Osteoblast (primary cell): Measurements from ENCODE around the gene VSTM2L. TPM values are rescaled to one million over a fixed set of nuclear protein-coding genes. Genes with fewer than 3 reads are reported as not detected.

Experiments used
- DNase-seq: peaks from one replicate; pipeline ENCODE4 v3.0.0; 2011; ENCODE audit warnings: low spot score, mixed read lengths; ENCODE audit not compliant: insufficient read length; ENCODE audit errors: missing footprints
- H2AFZ ChIP-seq: 2 replicates; pipeline ENCODE4 v1.6.0; 2011; ENCODE audit warnings: mild to moderate bottlenecking, low read length
- H3K27ac ChIP-seq: 2 replicates; pipeline ENCODE4 v1.5.1; 2011; ENCODE audit warnings: mild to moderate bottlenecking, low read depth, low read length, moderate library complexity
- H3K27me3 ChIP-seq: 2 replicates; pipeline ENCODE4 v1.6.0; 2012; ENCODE audit warnings: mild to moderate bottlenecking, control low read depth, inconsistent platforms, low read length, moderate library complexity; ENCODE audit not compliant: insufficient read depth
- H3K36me3 ChIP-seq: 2 replicates; pipeline ENCODE4 v1.5.1; 2011; ENCODE audit warnings: mild to moderate bottlenecking, low read length, control low read depth, moderate library complexity; ENCODE audit not compliant: insufficient read depth
- H3K4me1 ChIP-seq: 2 replicates; pipeline ENCODE4 v1.5.1; 2011; ENCODE audit warnings: mild to moderate bottlenecking, low read length, control low read depth, moderate library complexity; ENCODE audit not compliant: insufficient read depth
- H3K4me2 ChIP-seq: 2 replicates; pipeline ENCODE4 v1.6.0; 2011; ENCODE audit warnings: mild to moderate bottlenecking, low read length; ENCODE audit not compliant: insufficient read depth
- H3K4me3 ChIP-seq: fragments of 200-600 bp; sonication (generic); 3 replicates; pipeline ENCODE4 v1.5.1; 2012; ENCODE audit warnings: mild to moderate bottlenecking, low read length, inconsistent platforms; ENCODE audit not compliant: insufficient read depth
- H3K79me2 ChIP-seq: 2 replicates; pipeline ENCODE4 v1.6.0; 2012; ENCODE audit warnings: mild to moderate bottlenecking, low read length, control low read depth, inconsistent platforms; ENCODE audit not compliant: insufficient read depth
- H3K9me3 ChIP-seq: 2 replicates; pipeline ENCODE4 v1.5.1; 2011; ENCODE audit warnings: low read depth, low read length, control low read depth
- H4K20me1 ChIP-seq: 2 replicates; pipeline ENCODE4 v1.6.0; 2012; ENCODE audit warnings: mild to moderate bottlenecking, low read length, control low read depth; ENCODE audit not compliant: insufficient read depth
- CTCF ChIP-seq: IDR thresholded peaks from 2 replicates; pipeline ENCODE4 v1.5.1; 2011; ENCODE audit warnings: mild to moderate bottlenecking, low read depth, low read length, moderate library complexity; ENCODE audit errors: extremely low read depth
- total RNA-seq: library from RNA; depleted of rRNA; stranded (reverse); fragments of >200 nt; gene quantifications from 2 replicates; pipeline ENCODE4 v1.2.3, GENCODE V29; 2012

VSTM2L gene
- total RNA-seq, 1 donor = 2.5 TPM

GRCh38 chr20:37972256-37973058, 69.5 kb downstream of the VSTM2L start:
- Histone ChIP-seq H3K79me2 (no peaks in the 10 kb centered on the region), H3K27me3 (no peaks in the 10 kb centered on the region), H4K20me1 (no peaks in the 10 kb centered on the region), H3K9me3 (no peaks in the 10 kb centered on the region), H2AFZ (no peak overlapping the region), H3K36me3 (no peaks in the 10 kb centered on the region), H3K4me2 (no peak overlapping the region), H3K27ac (no peak overlapping the region), H3K4me3 (no peak overlapping the region), H3K4me1 (peaks cover 18% of the 10 kb centered on the region)
- TF ChIP-seq CTCF = no peak
- no peak for DNase-seq

GRCh38 chr20:37973059-37973910, 70.4 kb downstream of the VSTM2L start:
- Histone ChIP-seq H3K79me2 (no peaks in the 10 kb centered on the region), H2AFZ (no peak overlapping the region), H3K36me3 (no peaks in the 10 kb centered on the region), H3K9me3 (no peaks in the 10 kb centered on the region), H3K27ac (no peak overlapping the region), H4K20me1 (no peaks in the 10 kb centered on the region), H3K4me3 (no peak overlapping the region), H3K4me2 (no peak overlapping the region), H3K4me1 (peaks cover 18% of the 10 kb centered on the region), H3K27me3 (no peaks in the 10 kb centered on the region)
- no peak for DNase-seq
- no peak for TF ChIP-seq CTCF

- Histone ChIP-seq H3K27me3 (no peaks in the 10 kb centered on the region), H3K4me2 (no peak overlapping the region), H3K27ac (no peak overlapping the region), H3K79me2 (no peaks in the 10 kb centered on the region), H3K36me3 (no peaks in the 10 kb centered on the region), H3K4me3 (no peak overlapping the region), H3K9me3 (no peaks in the 10 kb centered on the region), H3K4me1 (no peaks in the 10 kb centered on the region), H2AFZ (no peak overlapping the region), H4K20me1 (no peaks in the 10 kb centered on the region)
- no peak for TF ChIP-seq CTCF
- DNase-seq = no peak
Observed at GRCh38 chr20:37976887-37977286, 74.0 kb downstream of the VSTM2L start.

GRCh38 chr20:37977338-37977737, 74.4 kb downstream of the VSTM2L start:
- TF ChIP-seq CTCF = no peak
- Histone ChIP-seq H2AFZ (no peak overlapping the region), H3K4me2 (no peak overlapping the region)

More at GRCh38 chr20:37977338-37977737, 74.4 kb downstream of the VSTM2L start:
- Histone ChIP-seq H3K79me2 (no peaks in the 10 kb centered on the region), H3K27me3 (no peaks in the 10 kb centered on the region), H3K4me1 (no peaks in the 10 kb centered on the region), H4K20me1 (no peaks in the 10 kb centered on the region), H3K36me3 (no peaks in the 10 kb centered on the region), H3K9me3 (no peaks in the 10 kb centered on the region), H3K4me3 (no peak overlapping the region), H3K27ac (no peak overlapping the region)
- no peak for DNase-seq
